Measurements from ENCODE around the gene TSHZ2. TPM values are rescaled to one million over a fixed set of nuclear protein-coding genes. Genes with fewer than 3 reads are reported as not detected.

The TSHZ2 gene
- total RNA-seq, 6 experiments from 2014 or later = 14.2 to 28.1 (median 21.0) TPM

GRCh38 chr20:53191957-53192356 is 219.8 kb downstream of the TSHZ2 start:
- H3K27ac ChIP-seq = no peak overlapping the region
- intact Hi-C loops (cut with DNase I) = no loop called here
- H3K36me3 ChIP-seq = no peaks in the 10 kb centered on the region
- H3K4me3 ChIP-seq = no peak overlapping the region
- H3K27me3 ChIP-seq = no peaks in the 10 kb centered on the region
- no peaks in the 10 kb centered on the region for H3K9me3 ChIP-seq
- no peak for TF ChIP-seq POLR2A (IDR thresholded peaks at IDR 0.05)
- no peak for TF ChIP-seq CTCF (IDR thresholded peaks at IDR 0.05)
- no peak for ATAC-seq
- WGBS (ENCODE audit: insufficient coverage, low coverage, low lambda C conversion rate, missing lambda C conversion rate) = 88% methylated on average over 2 of the region's 2 CpGs
- H3K4me1 ChIP-seq = no peaks in the 10 kb centered on the region
- DNase-seq = no peak

GRCh38 chr20:53194306-53195290 is 222.4 kb downstream of the TSHZ2 start:
- Histone ChIP-seq H3K4me3 (no peak overlapping the region), H3K27me3 (no peaks in the 10 kb centered on the region), H3K9me3 (no peaks in the 10 kb centered on the region), H3K36me3 (no peaks in the 10 kb centered on the region), H3K4me1 (no peaks in the 10 kb centered on the region), H3K27ac (no peak overlapping the region)
- ATAC-seq = peak in 1 of 4 donors; percentile 45
- intact Hi-C loops (cut with DNase I) = no loop called here
- TF ChIP-seq CTCF (IDR thresholded peaks at IDR 0.05) = no peak
- TF ChIP-seq POLR2A (IDR thresholded peaks at IDR 0.05) = no peak
- no peak for DNase-seq
- WGBS (ENCODE audit: insufficient coverage, low coverage, low lambda C conversion rate, missing lambda C conversion rate) = 61% methylated on average over 11 of the region's 11 CpGs

GRCh38 chr20:53195876-53196610 is 223.9 kb downstream of the TSHZ2 start:
- H3K36me3 ChIP-seq = no peaks in the 10 kb centered on the region
- H3K9me3 ChIP-seq = no peaks in the 10 kb centered on the region
- intact Hi-C loops (cut with DNase I) = no loop called here
- ATAC-seq = no peak
- H3K4me1 ChIP-seq = no peaks in the 10 kb centered on the region
- no peaks in the 10 kb centered on the region for H3K27me3 ChIP-seq
- no peak for DNase-seq
- TF ChIP-seq CTCF (IDR thresholded peaks at IDR 0.05) = no peak
- TF ChIP-seq POLR2A (IDR thresholded peaks at IDR 0.05) = no peak
- H3K27ac ChIP-seq = no peak overlapping the region
- H3K4me3 ChIP-seq = no peak overlapping the region
- WGBS (ENCODE audit: insufficient coverage, low coverage, low lambda C conversion rate, missing lambda C conversion rate) = 71% methylated on average over 12 of the region's 16 CpGs

GRCh38 chr20:53201588-53201987 is 229.4 kb downstream of the TSHZ2 start:
- DNase-seq (no peak), ATAC-seq (no peak)
- Histone ChIP-seq H3K4me1 (no peaks in the 10 kb centered on the region), H3K27ac (no peak overlapping the region), H3K27me3 (no peaks in the 10 kb centered on the region), H3K36me3 (no peaks in the 10 kb centered on the region), H3K9me3 (no peaks in the 10 kb centered on the region), H3K4me3 (no peak overlapping the region)
- WGBS (ENCODE audit: insufficient coverage, low coverage, low lambda C conversion rate, missing lambda C conversion rate) = 85% methylated on average over 4 of the region's 6 CpGs
- intact Hi-C loops (cut with DNase I) = no loop called here
- TF ChIP-seq CTCF (IDR thresholded peaks at IDR 0.05) (no peak), POLR2A (IDR thresholded peaks at IDR 0.05) (no peak)
